ENCODE data around the gene ERVH48-1. TPM values are rescaled to one million over a fixed set of nuclear protein-coding genes. Genes with fewer than 3 reads are reported as not detected.

The ERVH48-1 gene
- total RNA-seq, 1 experiment from 2014 or later = not detected

DNA sequence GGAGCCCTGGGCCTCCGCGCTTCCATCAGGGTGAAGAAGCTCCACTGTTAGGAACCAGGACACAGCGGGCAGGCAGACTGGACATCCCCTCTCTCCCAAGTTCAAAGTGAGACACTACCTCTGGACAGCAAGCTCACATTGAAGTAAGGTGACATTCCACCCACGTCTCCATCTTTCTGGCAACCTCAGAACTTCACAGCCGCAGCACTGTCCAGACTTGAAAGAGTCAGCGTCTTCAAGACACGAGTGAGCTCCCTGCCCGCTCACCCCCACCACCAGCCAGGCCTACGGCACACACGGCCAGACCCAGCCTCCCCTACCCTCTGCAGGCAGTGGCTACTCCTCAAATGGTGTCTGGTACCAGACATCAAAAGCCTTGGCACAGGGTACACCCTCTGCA lies 57.2 kb downstream of the ERVH48-1 start:
- Histone ChIP-seq H3K9me3 (replicated peaks) (no peaks in the 10 kb centered on the region), H3K4me3 (no peak overlapping the region), H3K27me3 (replicated peaks) (no peaks in the 10 kb centered on the region), H3K4me1 (replicated peaks) (no peaks in the 10 kb centered on the region), H3K27ac (no peak overlapping the region), H3K36me3 (peaks cover 83% of the 10 kb centered on the region)
- DNase-seq (ENCODE audit: low read depth in 1 of 2, low spot score in 2 of 2) = no peak

Other genes starting within 250 kb of the ERVH48-1 start
- 14.4 and 21.3 TPM in 2 replicates for gene WDR4, start 46.1 kb downstream of the ERVH48-1 start, total RNA-seq (2014; rRNA removed; shearing (Covaris generic))
- gene NDUFV3, start 32.3 kb downstream of the ERVH48-1 start, total RNA-seq (2014; rRNA removed; shearing (Covaris generic)) = 49.2 and 54.9 TPM in 2 replicates
- gene PKNOX1, start 48.9 kb upstream of the ERVH48-1 start, total RNA-seq (2014; rRNA removed; shearing (Covaris generic)) = 8.8 and 37.7 TPM in 2 replicates
- gene CBS, start 150.2 kb upstream of the ERVH48-1 start, total RNA-seq (2014; rRNA removed; shearing (Covaris generic)) = 17.9 and 34.2 TPM in 2 replicates
- 43.3 and 43.9 TPM in 2 replicates for gene U2AF1, start 181.9 kb upstream of the ERVH48-1 start, total RNA-seq (2014; rRNA removed; shearing (Covaris generic))
- gene CRYAA, start 243.4 kb upstream of the ERVH48-1 start, total RNA-seq (2014; rRNA removed; shearing (Covaris generic)) = not detected in 2 replicates